ENCODE results near the gene KIF23.

KIF23 gene

DNA sequence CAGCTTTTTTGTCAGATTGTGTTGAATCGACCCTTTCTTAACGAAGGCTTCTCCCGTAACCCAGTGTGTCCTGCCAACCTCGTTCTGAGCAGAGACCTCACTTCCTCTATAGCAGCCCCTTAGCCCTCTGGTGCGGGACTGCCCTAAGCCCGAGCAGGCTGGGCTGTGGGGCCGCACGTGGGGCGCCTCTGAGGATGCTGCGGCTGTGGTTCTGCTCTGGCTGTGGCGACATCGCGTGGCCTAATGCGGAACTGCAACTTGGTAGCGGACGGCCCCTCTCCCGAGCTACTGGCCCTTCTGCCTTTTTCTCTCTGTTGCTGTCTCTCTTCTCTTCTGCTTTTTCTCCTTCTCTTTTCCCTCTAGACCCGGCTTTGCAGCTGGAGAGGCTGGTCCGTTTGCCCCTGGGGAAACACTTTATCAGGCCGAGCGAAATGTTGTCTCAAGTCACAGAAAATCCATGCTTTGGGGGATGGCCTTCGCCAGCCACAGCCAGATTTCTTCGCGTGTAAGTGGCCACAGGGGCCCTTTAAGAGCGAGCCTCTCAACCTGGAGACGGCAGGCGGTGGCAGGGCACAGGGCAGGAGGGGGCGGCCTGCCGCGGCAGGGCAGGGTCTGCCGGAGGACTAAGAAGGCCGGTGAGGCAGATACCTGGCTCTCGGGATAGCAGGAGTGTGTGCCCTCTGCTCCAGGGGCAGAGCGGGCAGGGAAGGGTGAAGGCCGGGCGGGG, 19.4 kb upstream of the KIF23 start:
- peak; percentile 90 for DNase-seq (ENCODE audit: low spot score)

DNA sequence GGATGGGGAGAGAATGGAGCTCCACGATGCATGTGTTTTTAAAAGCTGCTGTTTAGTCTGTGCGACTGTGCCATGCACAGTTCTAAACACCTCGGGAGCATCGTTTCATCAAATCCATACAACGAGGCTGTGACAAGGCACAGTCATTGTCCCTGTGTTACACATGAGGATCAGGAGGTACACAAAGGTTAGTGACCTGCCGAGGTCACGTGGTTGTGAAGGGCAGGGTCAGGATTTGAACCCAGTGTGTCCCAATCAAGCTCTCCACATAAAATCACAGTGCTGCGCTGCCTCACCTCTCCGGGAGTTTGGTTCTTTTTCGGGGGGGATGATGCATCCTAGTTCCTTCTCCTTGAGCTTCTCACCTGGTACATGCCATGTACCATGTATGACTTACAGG, 18.7 kb upstream of the KIF23 start:
- no peak for DNase-seq (ENCODE audit: low spot score)

DNA sequence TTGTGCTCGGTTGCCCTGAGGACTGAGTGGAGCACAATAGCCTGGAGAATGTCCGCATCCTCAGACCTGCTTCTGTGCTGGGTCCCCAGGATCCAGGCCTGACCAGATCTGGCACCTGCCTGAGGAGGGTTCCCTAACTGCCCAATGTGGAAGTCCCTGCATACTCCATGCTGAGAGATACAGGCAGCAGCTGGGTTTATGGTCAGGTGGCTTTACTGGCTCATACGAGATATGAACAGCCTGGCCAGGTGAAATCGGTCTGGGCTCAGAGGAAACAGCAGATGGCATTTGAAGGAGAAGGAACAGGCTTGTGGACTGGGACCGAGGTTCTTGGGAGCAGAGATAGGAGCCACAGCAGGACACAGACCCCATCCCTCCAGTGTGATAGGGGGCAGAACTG, 18.2 kb upstream of the KIF23 start:
- DNase-seq (ENCODE audit: low spot score), result no peak

DNA sequence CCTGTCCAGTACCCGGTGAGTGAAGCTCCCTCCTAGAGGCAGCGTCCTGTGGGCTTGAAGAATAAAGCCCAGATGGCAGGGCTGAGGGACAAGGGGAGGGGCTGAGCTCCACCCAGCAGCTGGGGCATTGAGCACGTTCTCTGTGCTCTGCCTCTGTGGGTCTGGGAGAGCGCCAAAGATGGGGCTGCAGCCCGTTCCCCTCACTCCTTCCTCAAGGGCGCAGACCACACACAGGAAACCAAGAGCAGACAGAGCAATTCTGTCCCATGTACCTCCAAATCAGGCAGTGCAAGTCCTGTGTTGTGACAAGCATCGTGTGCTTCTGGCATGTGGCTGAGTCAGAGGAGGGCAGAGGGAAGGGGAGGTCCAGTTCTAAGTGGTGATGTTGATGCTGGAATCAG, 15.7 kb upstream of the KIF23 start:
- DNase-seq (ENCODE audit: low spot score), result no peak

DNA sequence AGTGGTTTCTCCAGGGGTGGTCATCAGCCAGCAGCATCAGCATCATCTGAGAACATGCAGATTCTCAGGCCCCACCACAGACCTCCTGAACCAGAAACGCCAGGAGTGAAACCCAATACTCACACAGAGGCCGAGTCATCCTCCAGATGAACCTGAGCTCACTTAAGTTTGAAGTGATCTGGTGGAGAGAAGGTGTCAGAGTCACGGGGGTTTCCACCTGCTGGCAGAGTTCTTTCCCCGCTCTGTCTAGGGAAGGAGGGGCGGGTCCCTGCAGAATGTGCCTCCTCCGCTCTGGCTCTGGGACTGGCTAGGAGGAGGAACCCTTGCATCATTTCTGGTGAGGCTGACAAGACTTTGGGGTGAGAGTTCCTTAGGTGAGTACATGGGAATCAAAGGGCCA, 13.3 kb upstream of the KIF23 start:
- no peak for DNase-seq (ENCODE audit: low spot score)

DNA sequence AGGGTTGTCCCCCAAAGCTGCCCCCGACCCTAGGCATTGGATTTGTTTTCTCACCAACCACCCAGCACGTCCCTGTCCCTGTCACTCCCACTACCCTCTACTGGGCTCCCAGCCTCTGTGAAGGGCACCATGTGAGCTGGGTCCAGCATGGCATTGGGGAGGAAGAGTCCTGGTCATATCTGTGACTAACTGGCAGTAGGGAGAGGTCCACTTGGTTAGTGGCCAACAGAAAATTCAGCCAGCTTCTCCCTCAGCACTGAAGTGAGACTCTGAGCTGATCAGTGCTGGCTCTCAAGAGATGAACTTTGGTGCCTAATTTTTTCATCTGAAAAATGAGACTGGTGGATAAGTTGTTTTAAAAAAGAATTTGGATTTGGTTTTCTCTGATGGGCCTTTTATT, 11.3 kb upstream of the KIF23 start:
- no peak for DNase-seq (ENCODE audit: low spot score)

DNA sequence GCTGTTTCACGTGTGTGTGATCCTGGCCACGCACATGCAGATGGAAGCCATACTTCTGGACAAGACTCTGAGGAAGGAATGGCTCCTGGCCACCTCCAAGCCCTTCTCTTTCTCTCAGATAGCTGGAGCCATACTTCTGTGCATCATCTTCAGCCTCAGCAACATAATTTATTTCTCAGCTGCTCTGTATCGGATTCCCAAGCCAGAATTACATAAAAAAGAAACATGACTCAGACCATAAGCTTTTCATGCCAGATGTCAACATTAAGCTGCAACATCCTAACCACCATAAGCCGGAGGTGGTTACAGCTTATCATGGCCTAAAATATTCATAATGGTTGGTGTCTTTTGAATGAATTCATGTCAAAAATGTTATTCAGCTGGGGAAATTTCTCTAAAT, 10.6 kb upstream of the KIF23 start:
- no peak for DNase-seq (ENCODE audit: low spot score)

DNA sequence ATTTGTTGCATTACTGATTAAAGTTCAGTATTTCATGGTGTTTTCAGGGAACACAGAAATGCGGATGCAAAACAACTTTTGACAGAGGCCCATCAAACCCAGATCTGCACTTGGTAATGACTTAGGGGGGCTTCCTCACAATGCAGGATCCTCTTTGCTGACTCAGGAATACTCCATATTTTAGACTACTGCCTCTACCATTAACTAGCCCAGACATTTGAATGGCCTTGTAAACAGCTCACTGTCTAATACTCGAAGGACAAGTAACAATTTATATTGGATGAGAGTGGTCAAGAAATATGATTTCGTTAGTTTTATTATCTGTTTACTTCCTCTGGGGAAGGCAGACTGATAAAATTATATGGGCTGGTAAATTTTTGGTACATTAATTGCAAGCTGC, 9.0 kb upstream of the KIF23 start:
- no peak for DNase-seq (ENCODE audit: low spot score)

DNA sequence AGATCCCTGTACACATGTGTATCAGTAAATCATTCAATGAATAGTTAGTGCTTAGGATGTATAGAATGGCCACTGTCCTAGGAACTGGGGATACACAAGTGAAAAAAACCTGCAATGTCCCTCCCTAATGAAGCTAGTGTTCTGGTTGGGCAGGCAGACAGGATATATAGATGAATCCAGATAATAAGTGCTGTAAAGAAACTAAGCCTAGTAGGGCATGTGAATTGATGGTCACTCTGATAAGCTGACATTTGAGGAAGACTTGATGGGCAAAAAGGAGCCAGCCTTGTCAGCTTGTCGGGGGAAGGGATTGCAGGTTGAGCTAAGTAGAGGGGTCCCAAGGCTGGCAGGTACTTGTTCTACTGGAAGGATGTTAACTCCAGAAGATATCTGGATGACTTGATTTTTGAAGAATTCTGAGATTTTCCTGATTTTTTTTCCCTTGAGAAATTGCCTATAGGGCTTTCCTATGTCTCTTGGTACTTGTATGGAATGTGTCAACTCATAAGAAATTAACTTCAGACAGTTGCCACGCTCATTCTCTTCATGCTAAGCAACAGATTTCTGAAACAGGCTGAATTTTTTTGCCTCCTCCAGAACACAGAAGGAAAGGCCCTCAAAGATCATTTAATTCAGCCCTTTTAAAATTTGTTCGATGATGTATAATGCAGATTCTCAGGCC, 6.3 kb upstream of the KIF23 start:
- DNase-seq (ENCODE audit: low spot score), result no peak

DNA sequence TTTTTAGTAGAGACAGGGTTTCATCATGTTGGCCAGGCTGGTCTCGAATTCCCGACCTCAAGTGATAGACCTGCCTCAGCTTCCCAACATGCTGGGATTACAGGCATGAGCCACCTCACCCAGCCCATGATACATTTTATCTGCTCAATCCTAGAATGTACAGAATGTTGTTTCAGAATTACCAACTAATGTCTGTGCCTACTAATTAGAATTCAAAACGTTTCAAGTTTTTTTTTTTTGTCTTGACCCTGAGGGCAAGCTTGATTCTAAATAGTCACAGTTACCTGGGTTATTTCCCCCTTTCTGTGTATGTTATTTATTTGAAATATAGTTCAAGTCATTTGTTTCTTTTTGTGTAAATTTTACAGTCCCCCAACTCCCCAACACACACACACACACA, 5.3 kb upstream of the KIF23 start:
- no peak for DNase-seq (ENCODE audit: low spot score)

DNA sequence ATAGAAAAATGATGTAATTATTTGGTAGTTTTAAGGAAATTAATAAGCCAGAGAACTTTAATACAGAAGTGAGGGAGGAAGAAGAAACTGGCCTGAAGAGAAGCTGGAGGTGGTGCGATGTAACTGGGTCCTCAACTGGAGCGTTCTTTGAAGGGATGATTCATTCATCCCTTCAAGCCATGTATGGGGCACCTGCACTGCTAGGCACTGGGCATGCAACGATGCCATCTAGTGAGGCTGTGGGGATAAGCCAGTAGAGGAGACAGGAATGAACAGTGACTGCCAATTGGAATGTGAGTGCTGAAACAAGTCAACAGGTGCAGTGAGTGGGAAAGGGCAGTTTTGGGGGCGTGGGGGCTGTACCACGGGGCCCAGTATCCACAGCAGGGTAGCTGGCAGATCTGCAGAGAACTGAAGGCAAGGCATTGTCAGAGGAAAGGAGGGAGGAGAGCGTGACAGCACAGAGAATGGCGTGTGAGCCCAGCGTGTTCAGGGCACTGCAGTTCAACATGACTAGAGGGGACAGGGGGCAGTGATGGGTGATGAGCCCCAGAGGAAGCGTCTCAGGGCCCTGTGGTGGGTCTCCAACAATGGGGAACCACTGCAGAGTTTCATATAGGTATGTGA, 3.8 kb upstream of the KIF23 start:
- peak; percentile 40 for DNase-seq (ENCODE audit: low spot score)

DNA sequence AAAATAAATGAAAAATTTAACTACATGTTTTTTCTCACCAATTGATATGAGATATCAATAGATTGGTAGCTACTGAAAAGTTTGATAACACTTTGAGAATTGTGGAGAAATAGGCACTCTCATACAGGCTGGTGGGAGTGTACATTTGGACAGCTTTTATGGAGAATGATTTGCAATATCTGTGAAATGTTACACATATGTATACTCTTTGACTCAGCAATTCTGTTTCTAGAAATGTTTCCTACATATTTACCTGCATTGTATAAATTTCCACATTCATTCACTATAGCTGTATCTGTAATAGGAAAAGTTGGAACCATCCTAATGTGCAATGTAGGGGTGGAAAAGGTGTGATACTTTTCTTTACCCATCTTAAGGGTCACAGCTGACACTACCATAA, 1.9 kb upstream of the KIF23 start:
- DNase-seq (ENCODE audit: low spot score), result no peak

DNA sequence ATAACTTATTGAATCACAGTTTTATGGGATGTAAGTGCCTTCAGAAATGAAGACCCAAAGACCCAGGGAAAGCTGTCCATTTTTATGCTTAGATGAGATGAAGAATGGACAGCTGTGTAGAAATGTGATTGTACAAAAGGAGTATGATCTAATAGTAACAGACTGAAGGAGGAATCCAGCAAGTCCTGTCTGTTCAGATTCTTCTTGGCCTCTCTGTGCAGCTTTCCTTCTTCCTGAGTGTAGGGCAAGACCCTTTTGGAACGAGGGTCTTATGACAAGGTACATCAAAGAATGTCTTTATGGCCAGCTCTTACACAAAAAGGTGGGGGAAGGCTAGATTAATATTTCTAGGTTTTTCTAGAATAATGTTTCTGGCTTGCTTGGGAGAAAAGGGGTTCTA, 1.4 kb upstream of the KIF23 start:
- DNase-seq (ENCODE audit: low spot score), result no peak

DNA sequence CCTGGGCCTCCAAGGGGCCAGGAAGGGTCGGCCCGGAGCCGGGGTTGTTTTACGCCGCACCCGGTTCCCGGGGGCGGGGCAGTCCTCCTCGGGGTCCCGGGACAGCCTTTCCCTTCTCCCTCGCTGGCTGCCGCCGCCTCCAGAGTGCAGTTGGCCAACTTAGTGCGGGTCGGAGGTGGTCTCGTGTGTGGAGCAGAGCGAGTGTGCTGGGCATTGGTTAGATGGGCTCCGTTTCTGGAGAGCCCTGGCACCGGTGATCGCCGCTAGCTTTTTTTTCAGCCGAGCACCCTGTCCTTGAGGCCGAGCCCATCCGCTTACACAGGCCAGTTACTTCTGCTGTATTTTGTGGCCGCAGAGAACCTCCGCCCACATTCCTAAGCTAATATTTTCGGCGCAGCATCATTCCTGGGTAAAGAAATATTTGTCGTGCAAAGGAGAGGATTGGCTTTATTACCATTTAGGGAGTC, 585 bp downstream of the KIF23 start:
- DNase-seq (ENCODE audit: low spot score), result peak; percentile 59

DNA sequence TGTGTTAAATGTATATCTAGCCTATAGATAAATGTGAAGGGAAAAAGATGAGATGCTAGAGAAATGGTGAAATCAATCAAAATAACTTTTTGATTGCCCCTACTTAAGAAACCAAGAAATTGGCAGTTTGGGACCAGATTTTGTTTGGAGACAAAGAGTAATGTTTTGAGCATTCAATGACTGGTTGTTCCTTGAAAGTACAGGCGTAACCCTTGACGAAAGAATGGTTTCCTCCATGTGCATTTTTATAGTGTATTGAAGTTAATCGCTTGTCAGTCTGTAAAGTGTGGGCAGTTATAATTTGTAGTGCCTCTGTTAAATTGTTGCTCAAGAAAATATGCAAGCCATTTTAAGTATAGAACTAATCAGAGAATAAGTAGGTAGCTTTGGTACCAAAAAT, 1.2 kb downstream of the KIF23 start:
- no peak for DNase-seq (ENCODE audit: low spot score)

DNA sequence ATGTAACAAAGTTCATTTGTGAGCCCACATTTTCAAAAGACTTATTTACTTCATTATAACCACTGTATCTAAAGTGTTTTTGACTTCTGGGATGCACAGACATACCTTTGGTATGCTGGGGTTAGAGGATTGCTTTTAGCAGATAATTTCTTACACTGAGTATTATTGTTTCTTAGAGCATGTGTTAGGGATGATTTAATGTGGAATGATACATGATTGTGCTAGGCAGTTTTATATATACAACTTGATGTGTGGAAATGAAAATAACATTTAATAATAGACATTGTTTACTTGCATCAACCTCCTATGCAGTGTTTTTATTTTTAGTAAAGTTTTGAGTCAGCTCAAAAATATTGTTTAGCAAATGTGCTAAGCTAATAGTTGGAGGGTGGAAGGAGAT, 3.4 kb downstream of the KIF23 start:
- DNase-seq (ENCODE audit: low spot score), result no peak

DNA sequence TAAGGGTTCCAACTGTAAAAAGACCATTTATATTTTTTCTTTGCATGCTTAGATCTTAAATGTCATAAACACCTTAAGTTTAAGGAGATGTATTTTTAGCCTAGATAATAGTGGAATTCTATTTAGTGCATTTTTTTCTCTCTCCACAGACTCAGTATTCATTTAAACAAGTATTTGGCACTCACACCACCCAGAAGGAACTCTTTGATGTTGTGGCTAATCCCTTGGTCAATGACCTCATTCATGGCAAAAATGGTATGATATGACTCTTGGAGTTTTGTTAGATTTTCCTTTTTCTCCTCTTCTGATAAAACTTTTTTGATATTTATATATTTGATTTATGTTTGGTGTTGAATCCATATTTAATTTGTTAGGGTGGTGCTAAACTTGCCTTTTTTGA, 7.3 kb downstream of the KIF23 start:
- DNase-seq (ENCODE audit: low spot score), result no peak

DNA sequence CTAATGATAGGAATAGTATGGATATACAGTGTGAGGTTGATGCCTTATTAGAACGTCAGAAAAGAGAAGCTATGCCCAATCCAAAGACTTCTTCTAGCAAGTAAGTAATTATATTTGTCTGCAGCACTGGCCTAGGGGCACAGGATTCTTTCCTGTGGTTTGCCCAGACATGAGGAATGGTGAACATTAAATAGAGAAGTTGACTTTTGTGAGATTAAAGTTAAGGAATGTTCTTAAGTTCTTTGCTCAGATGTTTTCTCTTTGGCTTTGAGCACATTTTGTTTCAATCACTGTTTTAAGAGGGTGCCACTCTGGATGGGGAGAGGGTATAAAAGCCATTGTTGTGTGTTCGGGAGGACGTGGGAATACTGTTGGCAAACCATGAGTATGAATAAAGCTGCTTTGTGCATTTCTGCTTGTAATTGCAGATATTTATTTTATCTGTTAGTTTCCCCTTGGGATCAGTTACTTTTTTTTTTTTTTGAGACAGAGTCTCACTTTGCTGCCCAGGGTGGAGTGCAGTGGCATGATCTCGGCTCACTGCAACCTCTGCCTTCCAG, 8.3 kb downstream of the KIF23 start:
- no peak for DNase-seq (ENCODE audit: low spot score)

DNA sequence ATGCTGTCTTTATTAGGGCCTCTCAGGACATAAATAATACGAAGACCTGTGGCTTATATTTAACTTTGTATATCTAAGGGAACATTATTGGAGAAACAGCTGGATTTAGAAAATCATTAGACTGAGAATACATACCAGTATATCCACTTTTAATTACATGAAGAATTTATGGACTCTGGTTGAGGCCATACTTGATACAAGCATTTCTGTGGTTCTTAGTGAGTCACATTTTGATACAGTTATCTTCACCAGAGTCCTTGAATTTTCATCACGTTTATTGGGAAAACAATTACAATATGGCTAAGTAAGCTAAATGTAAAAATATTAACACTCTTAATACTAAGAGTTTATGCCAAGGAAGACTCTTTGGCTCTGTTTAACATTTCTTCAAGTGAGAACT, 9.9 kb downstream of the KIF23 start:
- no peak for DNase-seq (ENCODE audit: low spot score)

DNA sequence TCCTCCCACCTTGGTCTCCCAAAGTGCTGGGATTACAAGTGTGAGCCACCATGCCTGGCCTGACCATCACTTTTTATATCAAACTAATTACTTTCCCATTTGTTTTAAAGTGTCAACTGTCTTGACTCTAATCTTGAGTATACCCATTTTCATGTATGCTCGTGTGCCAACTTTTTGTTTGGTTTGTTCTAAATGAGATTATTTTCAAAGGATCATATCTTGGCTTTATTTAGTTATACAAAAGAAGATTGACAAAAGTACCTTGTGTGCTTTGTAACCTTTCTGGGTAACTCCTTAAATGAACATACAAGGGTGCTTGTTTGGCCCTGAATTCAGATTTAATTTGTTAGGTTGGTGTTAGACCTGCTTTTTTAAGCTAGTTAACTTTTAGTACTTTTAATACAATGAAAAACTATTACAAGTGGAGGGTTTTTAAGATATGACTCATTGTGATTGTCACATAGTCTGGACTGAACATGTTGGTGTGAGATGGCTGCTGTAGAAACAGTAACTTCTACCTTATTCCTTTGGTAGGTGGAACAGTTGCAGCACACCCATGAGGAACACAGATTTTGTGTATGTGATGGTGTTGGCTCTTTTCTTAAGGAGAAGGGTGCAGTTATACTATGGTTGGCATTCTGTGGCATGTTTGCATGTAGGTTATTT, 10.7 kb downstream of the KIF23 start:
- DNase-seq (ENCODE audit: low spot score), result no peak

DNA sequence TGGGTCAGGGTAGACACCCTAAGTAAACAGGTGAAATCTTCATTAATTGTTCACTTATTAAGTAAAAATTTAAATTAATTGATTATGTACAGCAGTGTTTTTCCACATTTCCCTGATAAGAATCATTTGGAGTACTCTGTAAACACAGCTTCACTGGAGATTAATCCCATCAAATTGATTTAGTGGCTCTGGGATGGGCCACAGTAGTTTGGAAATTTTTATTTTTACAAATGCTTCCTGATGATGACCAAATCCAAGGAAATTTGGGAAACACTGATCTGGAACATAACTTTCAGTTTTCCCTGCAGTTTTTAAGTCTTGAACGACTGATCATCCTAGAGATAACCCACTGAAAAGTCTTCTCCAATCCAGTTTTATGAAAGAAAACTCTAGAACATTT, 19.7 kb downstream of the KIF23 start:
- DNase-seq (ENCODE audit: low spot score), result no peak

DNA sequence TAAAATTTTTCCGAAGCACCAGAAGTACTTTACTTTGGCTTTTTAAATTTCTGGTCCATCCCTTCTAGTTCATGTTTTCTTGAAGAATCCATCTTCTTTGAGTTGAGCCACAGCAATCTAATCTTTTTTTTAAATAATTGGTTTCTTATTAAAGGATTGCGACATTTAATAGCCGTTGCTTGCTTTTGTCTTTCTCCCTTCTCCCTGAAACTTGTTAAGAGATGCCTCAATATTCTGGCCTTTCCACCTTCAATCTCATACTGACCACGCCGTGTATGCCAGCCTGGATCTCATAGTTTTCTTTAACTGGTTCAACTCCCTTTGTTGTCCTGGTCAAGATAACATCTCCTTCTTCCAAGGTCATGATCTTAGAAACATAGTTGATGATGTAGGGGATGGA, 20.1 kb downstream of the KIF23 start:
- DNase-seq (ENCODE audit: low spot score), result no peak

DNA sequence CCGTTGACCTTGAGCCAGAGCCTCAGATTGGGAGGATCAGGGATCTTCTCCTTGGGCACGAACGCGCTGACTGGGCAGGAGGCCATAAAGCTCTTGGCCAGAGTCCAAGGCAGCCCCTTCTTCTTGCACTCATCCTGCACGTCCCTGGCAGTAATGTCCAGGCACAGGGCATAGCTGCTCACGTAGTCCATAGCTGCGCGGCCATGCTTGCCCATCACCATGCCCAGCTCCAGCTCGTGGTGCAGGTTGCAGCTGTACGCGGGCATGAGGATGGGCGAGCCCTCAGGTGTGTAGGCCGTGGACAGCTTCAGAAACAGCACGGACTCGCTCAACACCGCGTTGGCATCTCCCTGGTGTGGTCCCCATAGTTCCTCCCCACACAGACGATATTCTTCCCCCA, 20.5 kb downstream of the KIF23 start:
- DNase-seq (ENCODE audit: low spot score), result no peak

Measured in germinal center (tissue), 1 donor.